Nucleus accumbens (tissue), 56 donors: ENCODE measurements around the gene MDGA2.
"Not testable (repeated sequence)": the region's sequence is repeated elsewhere in the genome, so short reads cannot be mapped to it uniquely, and the experiment has no call there.

Experiments
- DNase-seq, 56 donors: peaks; one replicate each; lab custom pipeline; 2025; lab: John Stamatoyannopoulos, UW

MDGA2 gene

GRCh38 chr14:47366006-47366405 is 309.4 kb downstream of the MDGA2 start:
- no peak for DNase-seq

DNA sequence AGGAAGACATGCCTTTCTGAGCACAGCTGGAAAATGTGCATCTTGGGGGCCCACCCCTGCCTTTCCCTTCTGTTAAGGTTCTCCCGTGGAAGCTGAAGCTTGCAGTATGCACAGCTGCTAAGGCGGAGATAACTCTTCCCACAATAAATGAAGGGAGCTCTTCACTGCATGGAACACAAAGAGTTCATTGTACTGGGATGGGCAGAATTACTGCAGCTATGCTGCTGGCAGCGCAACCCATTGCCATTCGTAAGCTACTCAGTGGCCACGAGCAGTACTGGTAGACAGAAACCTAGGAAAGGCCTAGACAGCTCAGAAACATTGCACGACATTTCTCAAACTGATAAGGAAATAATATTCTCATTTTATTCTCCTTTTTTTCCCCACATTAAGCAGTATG is 310.2 kb downstream of the MDGA2 start:
- peak in 49 of 56 donors; percentile 4 to 84 (median 60) for DNase-seq

DNA sequence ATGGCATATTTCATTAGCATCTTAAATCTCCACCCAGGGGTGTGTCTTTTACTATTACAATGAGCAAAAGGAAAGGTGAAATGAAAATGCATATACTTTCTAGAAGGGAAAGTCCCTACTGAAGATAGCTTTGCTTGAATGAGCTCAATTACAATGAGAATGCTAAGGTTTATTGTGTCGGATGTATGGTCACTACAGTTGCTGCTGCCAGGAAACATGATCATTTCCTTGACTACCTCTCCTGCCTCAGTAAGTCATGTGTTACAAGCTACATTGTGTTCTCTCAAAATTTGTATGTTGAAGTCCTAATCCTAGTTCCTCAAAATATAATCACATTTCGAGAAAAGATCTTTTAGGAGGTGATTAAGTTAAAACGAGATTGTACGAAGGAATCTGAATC is 322.2 kb downstream of the MDGA2 start:
- no peak for DNase-seq

- DNase-seq, result no peak
Observed at GRCh38 chr14:47346849-47347248, 328.6 kb downstream of the MDGA2 start.

DNA sequence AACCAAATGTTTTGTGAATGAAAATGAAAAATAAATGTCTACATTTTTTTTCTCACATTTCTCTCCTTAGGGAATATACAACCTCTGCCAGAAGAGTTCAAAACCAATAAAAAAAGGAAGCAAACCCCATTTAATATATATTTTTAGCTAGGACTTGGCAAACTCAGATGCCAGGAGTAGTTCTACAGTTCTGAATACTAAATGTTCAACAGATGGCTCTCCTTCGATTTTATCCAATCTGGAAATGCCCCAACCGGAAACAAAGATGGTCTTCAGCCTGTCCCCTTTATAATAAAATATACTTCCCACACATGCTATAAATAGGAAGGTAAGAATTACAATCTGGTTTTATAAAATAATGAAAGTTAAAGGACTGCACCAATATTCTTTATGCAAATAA is 330.4 kb downstream of the MDGA2 start:
- no peak for DNase-seq

DNA sequence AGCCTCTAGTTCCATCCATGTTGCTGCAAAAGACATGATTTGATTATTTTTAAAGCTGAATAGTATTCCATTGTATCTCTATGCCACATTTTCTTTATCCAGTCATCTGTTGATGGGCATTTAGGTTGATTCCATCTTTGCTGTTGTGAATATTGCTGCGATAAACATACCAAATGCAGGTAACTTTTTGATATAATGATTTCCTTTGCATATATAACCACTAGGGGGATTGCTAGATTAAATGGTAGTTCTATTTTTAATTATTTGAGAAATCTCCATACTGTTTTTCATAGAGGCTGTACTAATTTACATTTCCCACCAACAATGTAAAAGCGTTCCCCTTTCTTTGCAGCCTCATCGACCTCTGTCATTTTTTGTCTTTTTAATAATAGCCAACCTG is 342.5 kb downstream of the MDGA2 start:
- no peak for DNase-seq

- DNase-seq, result peak in 17 of 56 donors; percentile 2 to 34 (median 9)
Observed at GRCh38 chr14:47332106-47332505, 343.3 kb downstream of the MDGA2 start.

DNA sequence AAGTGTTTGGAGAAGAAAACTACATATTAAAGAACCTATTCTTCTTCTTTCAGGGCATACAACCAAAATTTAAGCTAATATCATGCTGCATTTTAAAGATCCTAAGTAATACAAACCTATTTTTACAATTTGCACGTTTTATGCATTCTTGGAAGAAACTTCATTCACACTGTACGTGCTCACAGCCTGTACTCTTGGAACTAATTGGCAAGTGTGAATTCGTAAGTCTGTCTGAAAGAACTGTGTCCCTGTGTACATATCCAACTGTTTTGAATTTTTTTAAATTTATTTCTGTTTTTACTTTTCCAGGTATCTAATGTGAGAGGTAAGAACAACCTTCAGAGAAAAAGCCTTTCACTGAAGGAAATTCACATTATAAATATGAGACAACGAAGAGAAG is 347.0 kb downstream of the MDGA2 start:
- DNase-seq, result no peak

GRCh38 chr14:47327336-47327735 is 348.1 kb downstream of the MDGA2 start:
- no peak for DNase-seq

DNA sequence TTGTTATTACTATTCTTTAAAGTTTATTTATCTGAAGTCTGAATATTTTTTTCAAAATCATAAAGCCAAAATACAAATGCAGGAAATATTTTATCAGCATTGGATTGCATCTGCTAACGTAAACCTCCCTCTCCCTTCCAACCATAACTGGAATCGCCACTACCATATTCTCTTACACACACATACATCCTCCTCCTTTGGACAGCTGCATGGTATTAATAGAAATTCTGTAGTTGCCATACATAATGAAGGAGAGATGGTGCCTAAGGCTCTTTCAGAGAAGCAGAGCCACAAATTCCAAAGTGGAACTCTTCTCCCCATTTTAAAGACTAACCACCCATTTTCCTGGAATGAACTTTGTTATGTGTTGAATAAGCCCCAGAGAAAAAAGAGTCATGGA is 352.7 kb downstream of the MDGA2 start:
- DNase-seq, result no peak

DNA sequence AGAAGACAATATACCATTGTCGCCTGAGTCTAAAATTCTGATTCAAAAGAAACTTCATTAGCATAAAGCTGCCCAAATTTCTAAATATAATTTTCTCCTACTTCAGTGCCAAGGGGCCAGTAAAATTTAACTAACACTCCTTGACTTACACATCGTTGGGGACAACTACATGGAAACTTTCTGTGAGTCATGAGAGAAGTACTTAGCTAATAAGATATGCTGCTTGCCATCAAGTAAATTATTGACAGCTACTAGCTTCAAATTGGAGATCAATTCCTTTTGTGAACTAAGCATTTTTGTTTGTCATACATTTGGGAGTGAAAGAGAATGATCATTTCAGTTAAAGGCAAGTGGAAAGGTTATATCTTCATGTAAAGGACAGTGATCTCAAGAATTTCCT is 373.3 kb downstream of the MDGA2 start:
- DNase-seq, result no peak

- no peak for DNase-seq
Observed at GRCh38 chr14:47300796-47301195, 374.6 kb downstream of the MDGA2 start.

DNA sequence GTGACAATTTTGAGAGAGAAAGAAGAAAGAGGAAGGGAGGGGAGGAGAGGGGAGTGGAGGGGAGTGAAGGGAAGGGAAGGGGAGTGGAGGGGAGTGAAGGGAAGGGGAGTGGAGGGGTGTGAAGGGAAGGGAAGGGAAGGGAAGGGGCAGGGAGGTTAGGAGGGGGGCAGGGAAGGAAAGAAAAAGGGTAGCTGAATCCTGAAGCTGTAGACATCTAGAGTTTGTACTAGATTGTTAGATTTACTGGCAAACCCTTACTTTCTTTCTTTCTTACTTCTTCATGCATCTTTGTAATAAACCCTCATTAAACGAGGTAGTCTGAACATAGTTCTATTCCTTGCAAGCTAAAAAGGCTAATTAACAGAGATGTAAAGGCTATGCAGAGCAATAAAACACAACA is 378.0 kb downstream of the MDGA2 start:
- no peak for DNase-seq

GRCh38 chr14:47284283-47284682 is 391.1 kb downstream of the MDGA2 start:
- DNase-seq, result no peak

GRCh38 chr14:47281761-47282160 is 393.6 kb downstream of the MDGA2 start:
- not testable (repeated sequence) for DNase-seq

DNA sequence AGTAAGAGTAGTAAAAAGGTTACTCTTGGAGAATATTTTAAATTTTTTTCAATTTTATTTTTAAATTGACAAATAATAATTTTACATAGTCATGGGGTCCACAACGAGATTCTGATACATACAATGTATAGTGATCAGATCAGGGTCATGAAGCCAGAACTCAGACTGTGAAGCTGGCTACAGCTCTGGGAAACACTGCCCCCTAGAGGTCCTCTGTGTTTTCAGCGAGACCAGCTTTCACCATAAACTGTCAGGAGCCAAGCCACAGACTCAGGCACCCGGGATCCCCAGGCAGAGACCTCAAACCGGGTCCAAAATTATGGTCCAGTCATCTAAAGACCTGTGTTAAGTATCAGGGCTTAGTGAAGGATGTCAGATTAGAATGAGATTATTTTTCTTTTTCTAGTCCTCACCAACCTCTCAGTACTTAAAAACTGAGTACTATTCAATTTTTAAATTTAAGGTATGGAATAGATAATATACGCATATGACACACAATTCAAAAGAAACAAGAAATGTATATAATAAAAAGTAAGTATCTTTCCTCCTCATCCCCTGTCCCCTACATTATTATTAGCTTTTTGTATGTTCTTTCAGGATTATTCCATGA is 397.1 kb downstream of the MDGA2 start:
- peak in 43 of 56 donors; percentile 0 to 67 (median 26) for DNase-seq

GRCh38 chr14:47277703-47278102 is 397.7 kb downstream of the MDGA2 start:
- DNase-seq, result no peak

DNA sequence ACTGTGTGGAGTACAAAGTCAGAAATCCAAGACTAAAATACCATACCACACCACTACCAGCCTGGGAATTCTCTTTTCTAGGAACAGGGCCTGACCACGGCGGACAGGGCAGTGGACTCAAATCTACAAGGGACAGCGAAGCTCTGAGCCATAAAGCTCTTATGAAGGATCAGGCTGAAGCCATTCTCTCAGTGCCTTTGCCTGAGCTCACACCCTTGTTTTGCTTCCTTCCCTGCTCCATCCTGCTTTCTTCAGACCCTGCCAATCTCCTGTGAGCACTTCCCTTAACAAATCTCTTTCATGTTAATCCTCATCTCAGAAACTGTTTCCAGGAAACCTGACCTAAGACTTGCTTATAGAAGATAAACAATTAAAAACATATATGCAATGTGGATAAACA is 398.5 kb downstream of the MDGA2 start:
- DNase-seq, result no peak

GRCh38 chr14:47273939-47274338 is 401.5 kb downstream of the MDGA2 start:
- DNase-seq, result no peak

DNA sequence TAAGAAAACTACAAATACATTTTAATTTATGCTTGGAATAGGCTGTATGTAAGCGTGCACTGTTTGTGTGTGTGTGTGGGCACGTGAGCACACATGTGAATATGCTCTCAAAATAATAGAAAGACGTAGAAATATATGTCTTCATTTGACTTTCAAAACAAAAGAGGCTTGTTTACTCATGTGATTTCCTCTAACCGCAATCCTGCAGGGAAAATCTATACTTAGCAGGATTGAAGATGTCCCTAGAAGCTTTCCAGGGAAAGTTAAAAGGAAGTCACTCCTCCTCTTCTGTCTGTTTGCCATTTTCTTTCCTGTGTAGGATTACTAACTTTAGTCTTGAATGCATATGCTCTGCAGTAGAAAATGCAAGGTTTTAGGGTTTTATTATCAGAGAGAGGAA is 404.7 kb downstream of the MDGA2 start:
- no peak for DNase-seq

- no peak for DNase-seq
Observed at GRCh38 chr14:47269756-47270492, 405.5 kb downstream of the MDGA2 start.

DNA sequence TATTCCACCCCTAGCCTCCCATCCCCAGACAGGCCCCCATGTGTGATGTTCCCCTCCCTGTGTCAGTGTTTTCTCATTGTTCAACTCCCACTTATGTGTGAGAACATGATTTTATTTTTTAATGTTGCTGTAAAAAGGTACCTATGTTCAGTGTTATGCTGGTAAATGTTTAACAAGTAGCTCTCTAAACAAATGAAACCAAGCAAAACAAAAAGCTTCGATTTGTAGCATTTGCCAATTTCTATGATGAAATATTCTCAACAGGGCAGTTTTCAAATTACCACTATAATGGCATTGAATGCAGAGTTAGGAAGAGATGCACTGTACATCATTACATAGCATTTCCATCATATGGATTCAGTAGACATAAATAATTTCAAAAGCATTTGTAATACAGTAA is 410.6 kb downstream of the MDGA2 start:
- no peak for DNase-seq
